HEK293 (cell line): ENCODE measurements around the gene PTRH1.

Experiments used
- CTCF ChIA-PET: fragments of 350-600 bp; formaldehyde crosslinking; extraction: SDS; loops from one replicate; lab custom pipeline; 2021; ENCODE audit warnings: antibody characterized with exemption; lab: Yijun Ruan, JAX
- POLR2A ChIA-PET: fragments of 300-600 bp; formaldehyde crosslinking; extraction: SDS; loops from one replicate; lab custom pipeline; 2020; ENCODE audit warnings: antibody characterized with exemption, inconsistent platforms; lab: Yijun Ruan, JAX
- H3K27ac ChIP-seq: fragments of 200-500 bp; sonication (Bioruptor generic); 2 replicates; pipeline ENCODE4 v1.5.1; 2014; ENCODE audit warnings: low read depth, low read length, control low read depth, inconsistent platforms; ENCODE audit errors: extremely low read depth
- H3K36me3 ChIP-seq, 2 experiments: fragments of 200-500 bp in 1 of 2; sonication (Bioruptor generic) in 1 of 2; 1 replicate in 1 of 2; 2 replicates in 1 of 2; pipeline ENCODE4 v1.5.1; 2014 to 2017; ENCODE audit warnings: inconsistent platforms in 2 of 2, low read length in 2 of 2; ENCODE audit not compliant: control insufficient read depth in 2 of 2, insufficient read depth in 1 of 2
- H3K4me1 ChIP-seq: fragments of 200-500 bp; sonication (Bioruptor generic); 2 replicates; pipeline ENCODE4 v1.5.1; 2014; ENCODE audit warnings: mild to moderate bottlenecking, low read length, inconsistent platforms; ENCODE audit not compliant: control insufficient read depth, insufficient read depth
- H3K4me3 ChIP-seq: 2 replicates; pipeline ENCODE4 v1.5.1; 2011; ENCODE audit warnings: low read depth, mild to moderate bottlenecking, control low read depth, low read length, moderate library complexity
- H3K9me3 ChIP-seq: fragments of 200-500 bp; sonication (Bioruptor generic); 2 replicates; pipeline ENCODE4 v1.5.1; 2014; ENCODE audit warnings: low read depth, low read length, inconsistent platforms; ENCODE audit not compliant: control insufficient read depth, insufficient read depth
- EGR2 ChIP-seq: fragments of 450-650 bp; formaldehyde crosslinking; IDR thresholded peaks from 2 replicates; pipeline ENCODE4 v1.5.1; 2016; ENCODE audit warnings: low read depth, missing biosample characterization, missing genetic modification characterization
- FEZF1 ChIP-seq: fragments of 450-650 bp; formaldehyde crosslinking; IDR thresholded peaks from 2 replicates; pipeline ENCODE4 v1.5.1; 2016; ENCODE audit warnings: missing biosample characterization, missing genetic modification characterization
- SCRT1 ChIP-seq: fragments of 450-650 bp; formaldehyde crosslinking; IDR thresholded peaks from 2 replicates; pipeline ENCODE4 v1.5.1; 2016; ENCODE audit warnings: missing biosample characterization, missing genetic modification characterization, borderline replicate concordance
- SETDB1 ChIP-seq: IDR thresholded peaks from one replicate; pipeline ENCODE4 v1.6.1; 2017; ENCODE audit warnings: mild to moderate bottlenecking, low read length, moderate library complexity, mixed read lengths; ENCODE audit not compliant: insufficient read length
- ZFHX2 ChIP-seq: fragments of 450-650 bp; formaldehyde crosslinking; conservative IDR thresholded peaks from 2 replicates; pipeline ENCODE4 v1.5.1; 2016; ENCODE audit warnings: missing biosample characterization, missing genetic modification characterization
- ZFP41 ChIP-seq: fragments of 450-650 bp; formaldehyde crosslinking; IDR thresholded peaks from 2 replicates; pipeline ENCODE4 v1.5.1; 2016; ENCODE audit warnings: missing biosample characterization, missing genetic modification characterization, borderline replicate concordance
- ZNF10 ChIP-seq: fragments of 450-650 bp; formaldehyde crosslinking; IDR thresholded peaks from 2 replicates; pipeline ENCODE4 v1.5.1; 2017; ENCODE audit warnings: missing biosample characterization, missing genetic modification characterization
- ZNF157 ChIP-seq: fragments of 450-650 bp; formaldehyde crosslinking; IDR thresholded peaks from 2 replicates; pipeline ENCODE4 v1.5.1; 2016; ENCODE audit warnings: missing biosample characterization, missing genetic modification characterization
- ZNF16 ChIP-seq: fragments of 450-650 bp; formaldehyde crosslinking; IDR thresholded peaks from 2 replicates; pipeline ENCODE4 v1.5.1; 2016; ENCODE audit warnings: low read depth, missing biosample characterization, missing genetic modification characterization
- ZNF174 ChIP-seq: fragments of 450-650 bp; formaldehyde crosslinking; IDR thresholded peaks from 2 replicates; pipeline ENCODE4 v1.5.0; 2017; ENCODE audit warnings: missing biosample characterization, mild to moderate bottlenecking, missing genetic modification characterization
- ZNF175 ChIP-seq: fragments of 450-650 bp; formaldehyde crosslinking; IDR thresholded peaks from 2 replicates; pipeline ENCODE4 v1.5.1; 2016; ENCODE audit warnings: missing biosample characterization, missing genetic modification characterization
- ZNF202 ChIP-seq: fragments of 450-650 bp; formaldehyde crosslinking; IDR thresholded peaks from 2 replicates; pipeline ENCODE4 v1.5.1; 2016; ENCODE audit warnings: missing biosample characterization, missing genetic modification characterization, borderline replicate concordance
- ZNF223 ChIP-seq: fragments of 450-650 bp; formaldehyde crosslinking; IDR thresholded peaks from 2 replicates; pipeline ENCODE4 v1.5.1; 2016; ENCODE audit warnings: missing biosample characterization, missing genetic modification characterization
- ZNF324 ChIP-seq: fragments of 450-650 bp; formaldehyde crosslinking; IDR thresholded peaks from 2 replicates; pipeline ENCODE4 v1.5.1; 2016; ENCODE audit warnings: missing biosample characterization, missing genetic modification characterization
- ZNF501 ChIP-seq: fragments of 450-650 bp; formaldehyde crosslinking; IDR thresholded peaks from 2 replicates; pipeline ENCODE4 v1.5.1; 2016; ENCODE audit warnings: missing biosample characterization, missing genetic modification characterization
- ZNF548 ChIP-seq: fragments of 450-650 bp; formaldehyde crosslinking; IDR thresholded peaks from 2 replicates; pipeline ENCODE4 v1.5.1; 2016; ENCODE audit warnings: missing biosample characterization, missing genetic modification characterization
- ZNF701 ChIP-seq: fragments of 450-650 bp; formaldehyde crosslinking; IDR thresholded peaks from 2 replicates; pipeline ENCODE4 v1.5.1; 2016; ENCODE audit warnings: missing biosample characterization, missing genetic modification characterization
- ZNF785 ChIP-seq: fragments of 450-650 bp; formaldehyde crosslinking; IDR thresholded peaks from 2 replicates; pipeline ENCODE4 v1.5.1; 2016; ENCODE audit warnings: missing biosample characterization, missing genetic modification characterization
- ZNF791 ChIP-seq: fragments of 450-650 bp; formaldehyde crosslinking; IDR thresholded peaks from 2 replicates; pipeline ENCODE4 v1.5.1; 2016; ENCODE audit warnings: missing biosample characterization, missing genetic modification characterization
- ZNF837 ChIP-seq: fragments of 450-650 bp; formaldehyde crosslinking; IDR thresholded peaks from 2 replicates; pipeline ENCODE4 v1.5.1; 2016; ENCODE audit warnings: missing biosample characterization, missing genetic modification characterization
- TF ChIP-seq, protein P1 (sequence below): fragments of 450-650 bp; formaldehyde crosslinking; IDR thresholded peaks from 2 replicates; pipeline ENCODE4 v1.5.1; 2016; ENCODE audit warnings: missing biosample characterization, missing genetic modification characterization
- TF ChIP-seq, protein P2 (sequence below): fragments of 450-650 bp; formaldehyde crosslinking; IDR thresholded peaks from 2 replicates; pipeline ENCODE4 v1.5.1; 2016; ENCODE audit warnings: missing biosample characterization, missing genetic modification characterization, borderline replicate concordance
- TF ChIP-seq, protein P3 (sequence below): fragments of 450-650 bp; formaldehyde crosslinking; IDR thresholded peaks from 2 replicates; pipeline ENCODE4 v1.5.1; 2016; ENCODE audit warnings: missing biosample characterization, missing genetic modification characterization
- TF ChIP-seq, protein P4 (sequence below): fragments of 450-650 bp; formaldehyde crosslinking; IDR thresholded peaks from 2 replicates; pipeline ENCODE4 v1.5.1; 2016; ENCODE audit warnings: missing biosample characterization, missing genetic modification characterization
- TF ChIP-seq, protein P5 (sequence below): fragments of 450-650 bp; formaldehyde crosslinking; IDR thresholded peaks from 2 replicates; pipeline ENCODE4 v1.5.1; 2017; ENCODE audit warnings: missing biosample characterization, missing genetic modification characterization
- TF ChIP-seq, protein P6 (sequence below): fragments of 450-650 bp; formaldehyde crosslinking; IDR thresholded peaks from 2 replicates; pipeline ENCODE4 v1.5.1; 2016; ENCODE audit warnings: missing biosample characterization, missing genetic modification characterization

PTRH1 gene

DNA sequence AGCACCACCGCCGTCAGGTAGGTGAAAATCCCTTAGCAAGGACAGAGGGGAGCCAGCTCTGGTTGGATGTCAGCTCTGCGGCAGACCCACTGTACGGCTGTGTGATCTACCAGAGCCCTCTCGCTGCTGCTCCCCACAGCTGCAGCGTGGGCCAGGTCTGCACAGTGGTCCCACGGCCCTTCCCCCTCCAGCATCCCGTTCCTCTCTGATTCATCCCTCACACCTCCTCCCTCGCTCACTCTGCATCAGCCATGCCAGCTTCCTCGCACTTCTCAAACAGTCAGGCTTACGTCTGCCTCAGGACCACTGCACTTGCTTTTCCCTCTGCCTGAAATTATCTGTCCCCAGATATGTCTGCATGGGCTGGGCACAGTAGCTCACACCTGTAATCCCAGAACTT is 35.2 kb downstream of the PTRH1 start (continued):
- TF ChIP-seq ZNF157 (tag by site-specific recombination) (no peak), ZNF324 (tag by site-specific recombination) (no peak), SCRT1 (tag by site-specific recombination) (no peak), ZNF202 (tag by site-specific recombination) (no peak), ZFP41 (tag by site-specific recombination) (no peak), ZNF174 (tag by site-specific recombination) (no peak), FEZF1 (tag by site-specific recombination) (no peak), ZNF548 (tag by site-specific recombination) (no peak), ZNF223 (no peak), ZNF501 (tag by site-specific recombination) (no peak), ZNF791 (tag by site-specific recombination) (no peak)

DNA sequence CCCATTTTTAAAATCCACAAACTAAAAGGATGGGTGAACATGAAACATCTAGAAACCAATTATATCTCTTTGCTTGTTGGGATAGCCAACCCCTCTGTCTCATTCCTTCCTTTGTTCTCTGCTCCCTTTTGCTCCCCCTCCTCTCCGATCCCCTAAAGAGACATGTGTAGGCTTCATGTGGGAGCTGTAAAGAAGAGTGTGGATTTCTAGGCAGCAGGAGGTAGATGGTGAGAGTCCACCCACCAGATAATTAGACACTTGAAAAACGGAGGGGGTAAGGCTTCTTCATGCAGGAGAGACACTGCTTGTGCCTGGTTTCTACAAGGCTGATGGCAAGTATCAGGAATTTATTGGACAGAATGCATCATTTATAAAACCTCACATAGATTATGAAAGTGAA is 36.0 kb downstream of the PTRH1 start:
- no peak overlapping the region for H3K27ac ChIP-seq
- no peak overlapping the region for H3K4me3 ChIP-seq
- H3K36me3 ChIP-seq = peaks cover 0 to 67% of the 10 kb centered on the region in 2 experiments; a peak in 2 of 3 replicates
- no peaks in the 10 kb centered on the region for H3K9me3 ChIP-seq
- TF ChIP-seq EGR2 (tag by site-specific recombination) (peak; percentile 59; the same call in 1 of the 2 replicates), ZFHX2 (tag by site-specific recombination) (peak; percentile 38; the same call in 1 of the 2 replicates)
- TF ChIP-seq, protein P1, sequence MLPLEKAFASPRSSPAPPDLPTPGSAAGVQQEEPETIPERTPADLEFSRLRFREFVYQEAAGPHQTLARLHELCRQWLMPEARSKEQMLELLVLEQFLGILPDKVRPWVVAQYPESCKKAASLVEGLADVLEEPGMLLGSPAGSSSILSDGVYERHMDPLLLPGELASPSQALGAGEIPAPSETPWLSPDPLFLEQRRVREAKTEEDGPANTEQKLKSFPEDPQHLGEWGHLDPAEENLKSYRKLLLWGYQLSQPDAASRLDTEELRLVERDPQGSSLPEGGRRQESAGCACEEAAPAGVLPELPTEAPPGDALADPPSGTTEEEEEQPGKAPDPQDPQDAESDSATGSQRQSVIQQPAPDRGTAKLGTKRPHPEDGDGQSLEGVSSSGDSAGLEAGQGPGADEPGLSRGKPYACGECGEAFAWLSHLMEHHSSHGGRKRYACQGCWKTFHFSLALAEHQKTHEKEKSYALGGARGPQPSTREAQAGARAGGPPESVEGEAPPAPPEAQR (tag by site-specific recombination) = no peak
- ChIA-PET POLR2A (no interaction called here), CTCF (no interaction called here)
- H3K4me1 ChIP-seq = no peaks in the 10 kb centered on the region

DNA sequence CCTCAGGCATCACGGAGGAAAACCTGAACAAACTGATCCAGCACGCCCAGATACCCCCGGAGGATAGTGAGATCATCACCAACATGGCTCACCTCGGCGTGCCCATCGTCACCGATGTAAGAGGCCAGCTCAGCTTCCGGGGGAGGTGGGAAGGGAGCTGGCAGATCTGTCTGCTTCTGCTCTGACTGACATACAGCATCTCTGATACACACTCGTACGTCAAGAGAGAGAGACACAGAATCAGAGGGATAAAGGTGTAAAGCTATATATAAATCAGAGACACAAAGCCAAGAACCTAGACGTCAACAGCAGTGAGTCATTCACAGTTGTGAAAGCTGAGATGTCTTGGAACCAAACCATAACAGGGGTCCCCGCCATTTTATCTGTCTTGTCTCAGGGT is 38.8 kb downstream of the PTRH1 start:
- POLR2A ChIA-PET = no interaction called here
- Histone ChIP-seq H3K36me3 (peaks cover 4 to 57% of the 10 kb centered on the region in 2 experiments; a peak in 2 of 3 replicates), H3K4me1 (no peaks in the 10 kb centered on the region), H3K27ac (no peak overlapping the region), H3K4me3 (no peak overlapping the region), H3K9me3 (no peaks in the 10 kb centered on the region)
- CTCF ChIA-PET = interaction anchor here (0.5 to 1.1 kb wide), 4 partner anchors 43 to 200 kb away, joined by 3 read pairs; partner anchors contain the start of gene TOR2A
- TF ChIP-seq, protein P2, sequence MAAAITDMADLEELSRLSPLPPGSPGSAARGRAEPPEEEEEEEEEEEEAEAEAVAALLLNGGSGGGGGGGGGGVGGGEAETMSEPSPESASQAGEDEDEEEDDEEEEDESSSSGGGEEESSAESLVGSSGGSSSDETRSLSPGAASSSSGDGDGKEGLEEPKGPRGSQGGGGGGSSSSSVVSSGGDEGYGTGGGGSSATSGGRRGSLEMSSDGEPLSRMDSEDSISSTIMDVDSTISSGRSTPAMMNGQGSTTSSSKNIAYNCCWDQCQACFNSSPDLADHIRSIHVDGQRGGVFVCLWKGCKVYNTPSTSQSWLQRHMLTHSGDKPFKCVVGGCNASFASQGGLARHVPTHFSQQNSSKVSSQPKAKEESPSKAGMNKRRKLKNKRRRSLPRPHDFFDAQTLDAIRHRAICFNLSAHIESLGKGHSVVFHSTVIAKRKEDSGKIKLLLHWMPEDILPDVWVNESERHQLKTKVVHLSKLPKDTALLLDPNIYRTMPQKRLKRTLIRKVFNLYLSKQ (tag by site-specific recombination) = no peak
- TF ChIP-seq, protein P3, sequence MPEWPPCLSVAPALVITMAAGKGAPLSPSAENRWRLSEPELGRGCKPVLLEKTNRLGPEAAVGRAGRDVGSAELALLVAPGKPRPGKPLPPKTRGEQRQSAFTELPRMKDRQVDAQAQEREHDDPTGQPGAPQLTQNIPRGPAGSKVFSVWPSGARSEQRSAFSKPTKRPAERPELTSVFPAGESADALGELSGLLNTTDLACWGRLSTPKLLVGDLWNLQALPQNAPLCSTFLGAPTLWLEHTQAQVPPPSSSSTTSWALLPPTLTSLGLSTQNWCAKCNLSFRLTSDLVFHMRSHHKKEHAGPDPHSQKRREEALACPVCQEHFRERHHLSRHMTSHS (tag by site-specific recombination) = no peak
- TF ChIP-seq SETDB1 = no peak
- no peak for TF ChIP-seq ZNF175
- TF ChIP-seq ZNF837 (tag by site-specific recombination) = no peak
- TF ChIP-seq ZNF10 (tag by site-specific recombination) = no peak
- no peak for TF ChIP-seq ZNF785 (tag by site-specific recombination)
- TF ChIP-seq, protein P4, sequence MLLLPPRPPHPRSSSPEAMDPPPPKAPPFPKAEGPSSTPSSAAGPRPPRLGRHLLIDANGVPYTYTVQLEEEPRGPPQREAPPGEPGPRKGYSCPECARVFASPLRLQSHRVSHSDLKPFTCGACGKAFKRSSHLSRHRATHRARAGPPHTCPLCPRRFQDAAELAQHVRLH (tag by site-specific recombination) = no peak
- TF ChIP-seq, protein P5, sequence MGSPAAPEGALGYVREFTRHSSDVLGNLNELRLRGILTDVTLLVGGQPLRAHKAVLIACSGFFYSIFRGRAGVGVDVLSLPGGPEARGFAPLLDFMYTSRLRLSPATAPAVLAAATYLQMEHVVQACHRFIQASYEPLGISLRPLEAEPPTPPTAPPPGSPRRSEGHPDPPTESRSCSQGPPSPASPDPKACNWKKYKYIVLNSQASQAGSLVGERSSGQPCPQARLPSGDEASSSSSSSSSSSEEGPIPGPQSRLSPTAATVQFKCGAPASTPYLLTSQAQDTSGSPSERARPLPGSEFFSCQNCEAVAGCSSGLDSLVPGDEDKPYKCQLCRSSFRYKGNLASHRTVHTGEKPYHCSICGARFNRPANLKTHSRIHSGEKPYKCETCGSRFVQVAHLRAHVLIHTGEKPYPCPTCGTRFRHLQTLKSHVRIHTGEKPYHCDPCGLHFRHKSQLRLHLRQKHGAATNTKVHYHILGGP (tag by site-specific recombination) = no peak
- TF ChIP-seq ZNF16 (tag by site-specific recombination) = no peak
- TF ChIP-seq ZNF701 (tag by site-specific recombination) = no peak
- TF ChIP-seq, protein P6, sequence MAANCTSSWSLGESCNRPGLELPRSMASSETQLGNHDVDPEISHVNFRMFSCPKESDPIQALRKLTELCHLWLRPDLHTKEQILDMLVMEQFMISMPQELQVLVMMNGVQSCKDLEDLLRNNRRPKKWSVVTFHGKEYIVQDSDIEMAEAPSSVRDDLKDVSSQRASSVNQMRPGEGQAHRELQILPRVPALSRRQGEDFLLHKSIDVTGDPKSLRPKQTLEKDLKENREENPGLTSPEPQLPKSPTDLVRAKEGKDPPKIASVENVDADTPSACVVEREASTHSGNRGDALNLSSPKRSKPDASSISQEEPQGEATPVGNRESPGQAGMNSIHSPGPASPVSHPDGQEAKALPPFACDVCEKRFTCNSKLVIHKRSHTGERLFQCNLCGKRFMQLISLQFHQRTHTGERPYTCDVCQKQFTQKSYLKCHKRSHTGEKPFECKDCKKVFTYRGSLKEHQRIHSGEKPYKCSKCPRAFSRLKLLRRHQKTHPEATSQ (tag by site-specific recombination) = no peak
